GM12878 (cell line): ENCODE results near the gene PCDHGA10. TPM values are rescaled to one million over a fixed set of nuclear protein-coding genes. Genes with fewer than 3 reads are reported as not detected.
"Not testable (repeated sequence)": the region's sequence is repeated elsewhere in the genome, so short reads cannot be mapped to it uniquely, and the experiment has no call there.

Experiments
- ATAC-seq: fragments of 200-7000 bp; cut with Tn5 transposase; 3 replicates; pipeline ENCODE4 v1.9.1; 2020; ENCODE audit warnings: mild to moderate bottlenecking, moderate library complexity
- BruUV-seq: library from RNA; stranded (reverse); fragments of 400-500 nt; replicated peaks from 2 replicates; lab custom pipeline; 2021; lab: Mats Ljungman, UMichigan
- CTCF ChIA-PET: fragments of 300-600 bp; sonication (Branson Sonifier 250); formaldehyde crosslinking; extraction: SDS; loops from one replicate; lab custom pipeline; 2021; ENCODE audit warnings: inconsistent platforms; lab: Yijun Ruan, JAX
- POLR2A ChIA-PET: fragments of 350-600 bp; formaldehyde crosslinking; extraction: SDS; loops from one replicate; lab custom pipeline; 2021; ENCODE audit warnings: inconsistent platforms; lab: Charles Lee
- RAD21 ChIA-PET: fragments of 300-600 bp; sonication (Branson Sonifier 250); formaldehyde crosslinking; loops from one replicate; lab custom pipeline; 2023; ENCODE audit warnings: antibody characterized with exemption; ENCODE audit not compliant: unreplicated experiment; lab: Charles Lee
- SMC1A ChIA-PET: fragments of 300-600 bp; sonication (Branson Sonifier 250); formaldehyde crosslinking; loops from one replicate; lab custom pipeline; 2023; ENCODE audit not compliant: unreplicated experiment, uncharacterized antibody; lab: Charles Lee
- DNase-seq: peaks from one replicate; pipeline ENCODE4 v3.0.0-alpha.2; 2011; ENCODE audit warnings: low read depth, low spot score
- FAIRE-seq: peaks from 3 replicates; lab custom pipeline; 2011; peaks lifted over from hg19 to GRCh38; lab: Jason Lieb, UNC
- H2AFZ ChIP-seq: 2 replicates; pipeline ENCODE4 v1.6.0; 2011; ENCODE audit warnings: low read depth, low read length, control low read depth; ENCODE audit not compliant: control insufficient read depth
- H3K27ac ChIP-seq: 2 replicates; pipeline ENCODE4 v1.5.1; 2011; ENCODE audit warnings: control low read depth; ENCODE audit not compliant: control insufficient read depth, insufficient read depth
- H3K27me3 ChIP-seq, 2 experiments: replicated peaks in 1 of 2; 2 replicates each; pipeline versions ENCODE4 v1.6.0 to v1.6.1; 2011; ENCODE audit warnings: low read length in 1 of 2; ENCODE audit not compliant: control insufficient read depth in 2 of 2, insufficient read depth in 2 of 2
- H3K36me3 ChIP-seq, 2 experiments: 2 replicates each; pipeline ENCODE4 v1.5.1; 2011; ENCODE audit warnings: low read length in 1 of 2; ENCODE audit not compliant: control insufficient read depth in 2 of 2, insufficient read depth in 2 of 2
- H3K4me1 ChIP-seq: 2 replicates; pipeline ENCODE4 v1.6.1; 2011; ENCODE audit warnings: mild to moderate bottlenecking, low read length, moderate library complexity, mixed read lengths; ENCODE audit not compliant: control insufficient read depth, insufficient read depth
- H3K4me2 ChIP-seq: 2 replicates; pipeline ENCODE4 v1.6.0; 2011; ENCODE audit warnings: control low read depth; ENCODE audit not compliant: control insufficient read depth, insufficient read depth
- H3K4me3 ChIP-seq: fragments of 200-600 bp; sonication (generic); 2 replicates; pipeline ENCODE4 v1.5.1; 2016
- H3K79me2 ChIP-seq: 2 replicates; pipeline ENCODE4 v1.6.0; 2011; ENCODE audit warnings: low read length; ENCODE audit not compliant: control insufficient read depth, insufficient read depth
- H3K9ac ChIP-seq: 2 replicates; pipeline ENCODE4 v1.8.0; 2011; ENCODE audit warnings: low read length, control low read depth, mixed read lengths; ENCODE audit not compliant: control insufficient read depth, insufficient read depth
- H3K9me3 ChIP-seq: replicated peaks from 3 replicates; pipeline ENCODE4 v1.5.1; 2011; ENCODE audit warnings: mild to moderate bottlenecking, low read length; ENCODE audit not compliant: control insufficient read depth, insufficient read depth
- H4K20me1 ChIP-seq: 2 replicates; pipeline ENCODE4 v1.6.0; 2011; ENCODE audit not compliant: control insufficient read depth, insufficient read depth
- CEBPB ChIP-seq, 2 experiments: fragments of 150-350 bp in 1 of 2; IDR thresholded peaks; 2 replicates each; pipeline ENCODE4 v1.6.1; 2012 to 2014; ENCODE audit warnings: low read depth in 2 of 2, low read length in 2 of 2, borderline replicate concordance in 1 of 2, inconsistent platforms in 1 of 2
- ESRRA ChIP-seq: IDR thresholded peaks from 2 replicates; pipeline ENCODE4 v1.6.1; 2012; ENCODE audit warnings: mild to moderate bottlenecking, low read length, improper control_type of control experiment
- SUPT20H ChIP-seq: IDR thresholded peaks from 2 replicates; pipeline ENCODE4 v1.6.1; 2011; ENCODE audit warnings: low read depth, mild to moderate bottlenecking, low read length, moderate library complexity, borderline replicate concordance; ENCODE audit not compliant: control insufficient read depth
- WGBS: methylation state at CpG from one replicate; pipeline ENCODE4 v1.1.6; 2016; ENCODE audit warnings: low lambda C conversion rate; ENCODE audit not compliant: insufficient replicate concordance, insufficient coverage; ENCODE audit errors: missing lambda C conversion rate; 5-methylcytosine and 5-hydroxymethylcytosine counted together
- in situ Hi-C: fragments of 300-500 bp; cut with MboI; formaldehyde crosslinking; loops from 9 replicates; pipeline ENCODE4 v1.14.3; 2018; ENCODE audit warnings: mixed read lengths
- intact Hi-C: fragments of 100-400 bp; cut with micrococcal nuclease; formaldehyde crosslinking; loops from one replicate; pipeline ENCODE4 v1.14.2; 2022; ENCODE audit not compliant: unreplicated experiment
- polyA plus RNA-seq, 11 experiments: library from polyadenylated mRNA; depleted of rRNA in 4 of 11; unstranded in 6 of 11; stranded (reverse) in 5 of 11; fragments of >200 nt; fragmentation: Nextera tagmentation in 4 of 11; fragmentation: Illumina TruSeq in 1 of 11; extraction: Ambion mirVana in 4 of 11; extraction: Trizol in 1 of 11; gene quantifications; 1 replicate in 1 of 11; 2 replicates in 10 of 11; pipeline versions ENCODE4 v1.2.1 to v1.2.3, GENCODE V29; 2011 to 2016; ENCODE audit warnings: inconsistent platforms in 2 of 11, missing spikeins in 2 of 11, low read depth in 1 of 11
- total RNA-seq, 4 experiments: library from RNA; depleted of rRNA in 3 of 4; stranded (reverse); fragments of >200 nt in 3 of 4; fragmentation: Illumina TruSeq in 1 of 4; extraction: Trizol in 1 of 4; gene quantifications; 2 replicates each; pipeline versions ENCODE4 v1.2.1 to v1.2.3, GENCODE V29; 2013 to 2021
- TF ChIP-seq, protein P1 (sequence below), 3 experiments: IDR thresholded peaks in 2 of 3; conservative IDR thresholded peaks in 1 of 3; 2 replicates each; pipeline ENCODE4 v1.5.1; 2011; ENCODE audit warnings: low read depth in 3 of 3, low read length in 3 of 3, mild to moderate bottlenecking in 3 of 3, control low read depth in 2 of 3, moderate library complexity in 2 of 3, inconsistent platforms in 1 of 3, mixed read lengths in 1 of 3; ENCODE audit not compliant: control insufficient read depth in 2 of 3, insufficient read depth in 1 of 3; ENCODE audit errors: extremely low read depth in 1 of 3

PCDHGA10 gene
- total and polyA plus RNA-seq, 10 of the 15 experiments (the other 5 are each of a cell fraction or from before 2014, with no cell fraction given) = 0.39 to 2.2 (median 1.1) TPM

GRCh38 chr5:141374627-141375026 lies 38.2 kb upstream of the PCDHGA10 start:
- Histone ChIP-seq H3K27me3 (no peaks in the 10 kb centered on the region), H3K79me2 (no peaks in the 10 kb centered on the region), H4K20me1 (no peaks in the 10 kb centered on the region), H3K4me1 (no peaks in the 10 kb centered on the region), H3K4me2 (no peak overlapping the region), H3K36me3 (no peaks in the 10 kb centered on the region), H3K4me3 (no peak overlapping the region), H2AFZ (no peak overlapping the region), H3K9me3 (peaks cover 17% of the 10 kb centered on the region; the same call in 2 of the 3 replicates), H3K27ac (no peak overlapping the region), H3K9ac (no peak overlapping the region)
- POLR2A ChIA-PET = no interaction called here
- RAD21 ChIA-PET = no interaction called here
- WGBS = 93% methylated on average over 14 of the region's 14 CpGs
- FAIRE-seq (no peak), DNase-seq (no peak), ATAC-seq (no peak)
- SMC1A ChIA-PET = interaction anchor here (0.8 kb wide), 1 partner anchor 22 kb away, joined by 5 read pairs; no protein-coding TSS in a partner anchor
- intact Hi-C loops (no loop called here), in situ Hi-C loops (no loop called here)
- TF ChIP-seq CEBPB (IDR thresholded peaks at IDR 0.05; ENCODE audit: borderline replicate concordance in 1 of 2, low read depth in 2 of 2, low read length in 2 of 2) = no peak
- no peak for TF ChIP-seq SUPT20H
- TF ChIP-seq ESRRA = no peak
- TF ChIP-seq, protein P1, sequence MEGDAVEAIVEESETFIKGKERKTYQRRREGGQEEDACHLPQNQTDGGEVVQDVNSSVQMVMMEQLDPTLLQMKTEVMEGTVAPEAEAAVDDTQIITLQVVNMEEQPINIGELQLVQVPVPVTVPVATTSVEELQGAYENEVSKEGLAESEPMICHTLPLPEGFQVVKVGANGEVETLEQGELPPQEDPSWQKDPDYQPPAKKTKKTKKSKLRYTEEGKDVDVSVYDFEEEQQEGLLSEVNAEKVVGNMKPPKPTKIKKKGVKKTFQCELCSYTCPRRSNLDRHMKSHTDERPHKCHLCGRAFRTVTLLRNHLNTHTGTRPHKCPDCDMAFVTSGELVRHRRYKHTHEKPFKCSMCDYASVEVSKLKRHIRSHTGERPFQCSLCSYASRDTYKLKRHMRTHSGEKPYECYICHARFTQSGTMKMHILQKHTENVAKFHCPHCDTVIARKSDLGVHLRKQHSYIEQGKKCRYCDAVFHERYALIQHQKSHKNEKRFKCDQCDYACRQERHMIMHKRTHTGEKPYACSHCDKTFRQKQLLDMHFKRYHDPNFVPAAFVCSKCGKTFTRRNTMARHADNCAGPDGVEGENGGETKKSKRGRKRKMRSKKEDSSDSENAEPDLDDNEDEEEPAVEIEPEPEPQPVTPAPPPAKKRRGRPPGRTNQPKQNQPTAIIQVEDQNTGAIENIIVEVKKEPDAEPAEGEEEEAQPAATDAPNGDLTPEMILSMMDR (IDR thresholded peaks at IDR 0.05 in 2 of 3, conservative IDR thresholded peaks at IDR 0.05 in 1 of 3; ENCODE audit: control insufficient read depth in 2 of 3, extremely low read depth in 1 of 3, insufficient read depth in 1 of 3, low read depth in 3 of 3, low read length in 3 of 3) = no peak
- BruUV-seq = no TSS peak
- CTCF ChIA-PET = interaction anchor here (0.9 to 1.3 kb wide), 3 partner anchors 46 to 189 kb away, joined by 3 to 6 read pairs (median 3); partner anchors contain the start of gene PCDHGA11

DNA sequence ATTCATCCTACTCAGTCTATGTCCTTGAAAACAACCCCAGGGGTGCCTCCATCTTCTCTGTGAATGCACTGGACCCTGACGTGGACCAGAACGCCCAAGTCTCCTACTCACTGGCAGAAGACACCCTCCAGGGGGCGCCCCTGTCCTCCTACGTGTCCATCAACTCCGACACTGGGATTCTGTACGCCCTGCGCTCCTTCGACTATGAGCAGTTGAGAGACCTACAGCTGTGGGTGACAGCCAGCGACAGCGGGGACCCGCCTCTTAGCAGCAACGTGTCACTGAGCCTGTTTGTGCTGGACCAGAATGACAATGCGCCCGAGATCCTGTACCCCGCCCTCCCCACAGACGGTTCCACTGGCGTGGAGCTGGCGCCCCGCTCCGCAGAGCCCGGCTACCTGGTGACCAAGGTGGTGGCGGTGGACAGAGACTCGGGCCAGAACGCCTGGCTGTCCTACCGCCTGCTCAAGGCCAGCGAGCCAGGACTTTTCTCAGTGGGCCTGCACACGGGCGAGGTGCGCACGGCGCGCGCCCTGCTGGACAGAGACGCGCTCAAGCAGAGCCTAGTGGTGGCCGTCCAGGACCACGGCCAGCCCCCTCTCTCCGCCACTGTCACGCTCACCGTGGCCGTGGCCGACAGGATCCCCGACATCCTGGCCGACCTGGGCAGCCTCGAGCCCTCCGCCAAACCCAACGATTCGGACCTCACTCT lies 37.2 kb upstream of the PCDHGA10 start:
- CTCF ChIA-PET, in situ Hi-C loops, H3K79me2 ChIP-seq, DNase-seq, FAIRE-seq, SMC1A ChIA-PET, H3K9ac ChIP-seq, H3K27ac ChIP-seq, H3K4me3 ChIP-seq, intact Hi-C loops, H4K20me1 ChIP-seq, H3K27me3 ChIP-seq, H3K4me1 ChIP-seq, H2AFZ ChIP-seq, ATAC-seq, H3K4me2 ChIP-seq, RAD21 ChIA-PET, BruUV-seq, POLR2A ChIA-PET, H3K36me3 ChIP-seq: not testable (repeated sequence)
- H3K9me3 ChIP-seq = peaks cover 17% of the 10 kb centered on the region; the same call in 2 of the 3 replicates
- 89% methylated on average over 33 of the region's 48 CpGs for WGBS
